Prostate gland (tissue), 2 donors: Measurements from ENCODE around the gene GYG1.

Source experiments
- POLR2A ChIP-seq: fragments of 450-650 bp; IDR thresholded peaks from one replicate; pipeline ENCODE4 v1.6.1; 2016; ENCODE audit warnings: antibody characterized with exemption, mild to moderate bottlenecking
- POLR2AphosphoS5 ChIP-seq: sonication (generic); formaldehyde crosslinking; IDR thresholded peaks from one replicate; pipeline ENCODE4 v1.6.1; 2017; ENCODE audit warnings: antibody characterized with exemption
- TF ChIP-seq, protein P1 (sequence below), 4 experiments: fragments of 200-600 bp in 2 of 4; fragments of 450-650 bp in 2 of 4; sonication (generic) in 2 of 4; IDR thresholded peaks; 1 replicate in 3 of 4; 2 replicates in 1 of 4; pipeline ENCODE4 v1.5.1; 2016 to 2019; ENCODE audit warnings: antibody characterized with exemption in 4 of 4, mild to moderate bottlenecking in 2 of 4, moderate library complexity in 2 of 4

DNA sequence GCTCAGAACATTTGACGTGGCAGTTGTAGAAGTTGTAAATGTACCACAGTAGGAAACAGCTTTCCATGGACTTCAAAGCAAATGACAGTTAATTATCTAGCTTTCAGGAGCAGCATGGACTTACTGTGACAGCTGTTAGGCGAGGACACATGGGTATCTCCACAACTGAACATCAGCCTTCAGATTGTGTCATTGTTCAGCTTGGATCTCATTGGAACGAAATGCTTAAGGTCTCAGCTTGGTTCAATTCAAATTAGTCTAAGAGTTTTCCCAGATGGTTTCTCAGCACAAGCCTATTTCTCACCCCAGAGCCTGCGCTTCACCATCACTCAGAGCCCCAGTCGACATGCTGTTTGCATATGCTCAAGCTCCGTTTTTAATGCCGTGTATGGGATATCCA lies 21.1 kb upstream of the GYG1 start:
- TF ChIP-seq POLR2A (no peak), POLR2AphosphoS5 (no peak)
- TF ChIP-seq, protein P1, sequence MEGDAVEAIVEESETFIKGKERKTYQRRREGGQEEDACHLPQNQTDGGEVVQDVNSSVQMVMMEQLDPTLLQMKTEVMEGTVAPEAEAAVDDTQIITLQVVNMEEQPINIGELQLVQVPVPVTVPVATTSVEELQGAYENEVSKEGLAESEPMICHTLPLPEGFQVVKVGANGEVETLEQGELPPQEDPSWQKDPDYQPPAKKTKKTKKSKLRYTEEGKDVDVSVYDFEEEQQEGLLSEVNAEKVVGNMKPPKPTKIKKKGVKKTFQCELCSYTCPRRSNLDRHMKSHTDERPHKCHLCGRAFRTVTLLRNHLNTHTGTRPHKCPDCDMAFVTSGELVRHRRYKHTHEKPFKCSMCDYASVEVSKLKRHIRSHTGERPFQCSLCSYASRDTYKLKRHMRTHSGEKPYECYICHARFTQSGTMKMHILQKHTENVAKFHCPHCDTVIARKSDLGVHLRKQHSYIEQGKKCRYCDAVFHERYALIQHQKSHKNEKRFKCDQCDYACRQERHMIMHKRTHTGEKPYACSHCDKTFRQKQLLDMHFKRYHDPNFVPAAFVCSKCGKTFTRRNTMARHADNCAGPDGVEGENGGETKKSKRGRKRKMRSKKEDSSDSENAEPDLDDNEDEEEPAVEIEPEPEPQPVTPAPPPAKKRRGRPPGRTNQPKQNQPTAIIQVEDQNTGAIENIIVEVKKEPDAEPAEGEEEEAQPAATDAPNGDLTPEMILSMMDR (IDR thresholded peaks at IDR 0.05): no peak
